K562 (cell line): ENCODE results near the gene JAM2. TPM values are rescaled to one million over a fixed set of nuclear protein-coding genes. Genes with fewer than 3 reads are reported as not detected.
A peak's percentile ranks its signal among the peaks of the same experiment; 100 is the strongest.

ENCODE experiments used
- KLF16 ChIP-seq: IDR thresholded peaks from 2 replicates; pipeline ENCODE4 v1.6.1; 2016; ENCODE audit warnings: antibody characterized with exemption
- NRF1 ChIP-seq, 2 experiments: fragments of 450-650 bp; IDR thresholded peaks in 1 of 2; conservative IDR thresholded peaks in 1 of 2; 2 replicates each; pipeline ENCODE4 v1.6.1; 2014; ENCODE audit warnings: mild to moderate bottlenecking in 2 of 2
- POLR2H ChIP-seq: IDR thresholded peaks from 2 replicates; pipeline ENCODE4 v1.6.1; 2016; ENCODE audit warnings: missing genetic modification characterization, low read depth, mild to moderate bottlenecking, control low read depth, missing compliant biosample characterization, moderate library complexity
- RAD21 ChIP-seq, 2 experiments: fragments of 250-450 bp in 1 of 2; fragments of 450-650 bp in 1 of 2; sonication (Bioruptor Pico) in 1 of 2; formaldehyde crosslinking in 1 of 2; IDR thresholded peaks in 1 of 2; conservative IDR thresholded peaks in 1 of 2; 2 replicates each; pipeline versions ENCODE4 v1.4.0 to v1.8.0; 2020 to 2022; ENCODE audit warnings: mild to moderate bottlenecking in 2 of 2, moderate library complexity in 1 of 2
- RBM25 ChIP-seq: fragments of 200-400 bp; formaldehyde crosslinking; IDR thresholded peaks from 2 replicates; pipeline ENCODE4 v1.6.1; 2018; ENCODE audit warnings: low read length, low read depth, moderate library complexity; ENCODE audit not compliant: severe bottlenecking
- SAP30 ChIP-seq: fragments of 200-600 bp; sonication (generic); IDR thresholded peaks from 2 replicates; pipeline ENCODE4 v1.6.1; 2012; ENCODE audit warnings: borderline replicate concordance, low read depth, mild to moderate bottlenecking, moderate library complexity, low read length, control low read depth, inconsistent platforms; ENCODE audit not compliant: insufficient read depth, poor library complexity, severe bottlenecking
- SOX6 ChIP-seq: fragments of 450-650 bp; IDR thresholded peaks from 2 replicates; pipeline ENCODE4 v1.6.1; 2014; ENCODE audit warnings: mild to moderate bottlenecking
- TBP ChIP-seq: optimal IDR thresholded peaks from 2 replicates; pipeline ENCODE3; 2011; ENCODE audit warnings: low read depth, low read length, improper control_type of control experiment
- VEZF1 ChIP-seq: fragments of 200-800 bp; sonication (Bioruptor generic); IDR thresholded peaks from 2 replicates; pipeline ENCODE4 v1.6.1; 2017; ENCODE audit warnings: missing genetic modification characterization, missing compliant biosample characterization
- ZBTB7A ChIP-seq: IDR thresholded peaks from 2 replicates; pipeline ENCODE4 v1.6.1; 2011; ENCODE audit warnings: low read depth, mild to moderate bottlenecking, low read length, moderate library complexity, borderline replicate concordance; ENCODE audit not compliant: control insufficient read depth
- ZNF407 ChIP-seq: fragments of 450-650 bp; IDR thresholded peaks from 2 replicates; pipeline ENCODE4 v1.6.1; 2016; ENCODE audit warnings: low read depth
- polyA plus RNA-seq, 8 experiments: library from polyadenylated mRNA; depleted of rRNA in 4 of 8; stranded (reverse) in 5 of 8; unstranded in 3 of 8; fragments of >200 nt; fragmentation: Nextera tagmentation in 2 of 8; fragmentation: Illumina TruSeq in 1 of 8; extraction: Ambion mirVana in 2 of 8; extraction: Trizol in 1 of 8; gene quantifications; 2 replicates each; pipeline versions ENCODE4 v1.2.1 to v1.2.3, GENCODE V29; 2011 to 2014; ENCODE audit warnings: inconsistent platforms in 1 of 8, missing spikeins in 1 of 8
- total RNA-seq, 7 experiments: library from RNA; depleted of rRNA in 6 of 7; stranded (reverse); fragments of >200 nt in 6 of 7; fragmentation: Illumina TruSeq in 2 of 7; extraction: Trizol in 2 of 7; gene quantifications; 2 replicates each; pipeline versions ENCODE4 v1.2.1 to v1.2.3, GENCODE V29; 2011 to 2021; ENCODE audit warnings: low replicate concordance in 1 of 7
- TF ChIP-seq, protein P1 (sequence below): sonication (generic); formaldehyde crosslinking; IDR thresholded peaks from 2 replicates; pipeline ENCODE4 v1.8.1; 2023; ENCODE audit warnings: mild to moderate bottlenecking, missing genetic modification reagents, moderate library complexity
- TF ChIP-seq, protein P2 (sequence below): IDR thresholded peaks from 2 replicates; pipeline ENCODE4 v1.6.1; 2016; ENCODE audit warnings: missing genetic modification characterization, missing compliant biosample characterization

JAM2 gene
- total and polyA plus RNA-seq, 9 of the 15 experiments (the other 6 are each of a cell fraction or from before 2014, with no cell fraction given), result 0.03 to 0.08 (median 0.07) TPM; not detected in 6

- peak in 1 of 2 experiments; percentile 17; a peak in 1 of 4 replicates for TF ChIP-seq NRF1 (conservative IDR thresholded peaks at IDR 0.05 in 1 of 2, IDR thresholded peaks at IDR 0.05 in 1 of 2)
- no peak for TF ChIP-seq ZBTB7A
- no peak for TF ChIP-seq RBM25
- TF ChIP-seq TBP, result peak; percentile 12
- TF ChIP-seq, protein P1, sequence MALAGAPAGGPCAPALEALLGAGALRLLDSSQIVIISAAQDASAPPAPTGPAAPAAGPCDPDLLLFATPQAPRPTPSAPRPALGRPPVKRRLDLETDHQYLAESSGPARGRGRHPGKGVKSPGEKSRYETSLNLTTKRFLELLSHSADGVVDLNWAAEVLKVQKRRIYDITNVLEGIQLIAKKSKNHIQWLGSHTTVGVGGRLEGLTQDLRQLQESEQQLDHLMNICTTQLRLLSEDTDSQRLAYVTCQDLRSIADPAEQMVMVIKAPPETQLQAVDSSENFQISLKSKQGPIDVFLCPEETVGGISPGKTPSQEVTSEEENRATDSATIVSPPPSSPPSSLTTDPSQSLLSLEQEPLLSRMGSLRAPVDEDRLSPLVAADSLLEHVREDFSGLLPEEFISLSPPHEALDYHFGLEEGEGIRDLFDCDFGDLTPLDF (CRISPR knock-in tag), result no peak
- TF ChIP-seq SAP30, result no peak
- no peak for TF ChIP-seq VEZF1 (CRISPR knock-in tag)
- TF ChIP-seq ZNF407, result no peak
- TF ChIP-seq SOX6, result 0 out of 2 replicates have a peak, but pooled peaks have one; percentile 10
- TF ChIP-seq KLF16, result peak; percentile 53; the same call in 1 of the 2 replicates
- TF ChIP-seq, protein P2, sequence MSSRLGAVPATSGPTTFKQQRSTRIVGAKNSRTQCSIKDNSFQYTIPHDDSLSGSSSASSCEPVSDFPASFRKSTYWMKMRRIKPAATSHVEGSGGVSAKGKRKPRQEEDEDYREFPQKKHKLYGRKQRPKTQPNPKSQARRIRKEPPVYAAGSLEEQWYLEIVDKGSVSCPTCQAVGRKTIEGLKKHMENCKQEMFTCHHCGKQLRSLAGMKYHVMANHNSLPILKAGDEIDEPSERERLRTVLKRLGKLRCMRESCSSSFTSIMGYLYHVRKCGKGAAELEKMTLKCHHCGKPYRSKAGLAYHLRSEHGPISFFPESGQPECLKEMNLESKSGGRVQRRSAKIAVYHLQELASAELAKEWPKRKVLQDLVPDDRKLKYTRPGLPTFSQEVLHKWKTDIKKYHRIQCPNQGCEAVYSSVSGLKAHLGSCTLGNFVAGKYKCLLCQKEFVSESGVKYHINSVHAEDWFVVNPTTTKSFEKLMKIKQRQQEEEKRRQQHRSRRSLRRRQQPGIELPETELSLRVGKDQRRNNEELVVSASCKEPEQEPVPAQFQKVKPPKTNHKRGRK, result no peak
- TF ChIP-seq POLR2H (tag), result no peak
- peak; percentile 94 to 95 for TF ChIP-seq RAD21 (CRISPR knock-in tag; conservative IDR thresholded peaks at IDR 0.05 in 1 of 2, IDR thresholded peaks at IDR 0.05 in 1 of 2)
Measured at GRCh38 chr21:25608044-25608737, 30.9 kb upstream of the JAM2 start (continued).
